ENCODE measurements around the gene LRRC45.

LRRC45 gene

GRCh38 chr17:82055023-82055964 is 32.2 kb downstream of the LRRC45 start:
- Histone ChIP-seq H3K27ac (ENCODE audit: low read depth, low read length) (no peak overlapping the region), H3K4me3 (ENCODE audit: low read depth, low read length) (no peak overlapping the region), H3K36me3 (ENCODE audit: insufficient read depth, low read length) (peaks cover 4% of the 10 kb centered on the region; the same call in 1 of the 2 replicates)

DNA sequence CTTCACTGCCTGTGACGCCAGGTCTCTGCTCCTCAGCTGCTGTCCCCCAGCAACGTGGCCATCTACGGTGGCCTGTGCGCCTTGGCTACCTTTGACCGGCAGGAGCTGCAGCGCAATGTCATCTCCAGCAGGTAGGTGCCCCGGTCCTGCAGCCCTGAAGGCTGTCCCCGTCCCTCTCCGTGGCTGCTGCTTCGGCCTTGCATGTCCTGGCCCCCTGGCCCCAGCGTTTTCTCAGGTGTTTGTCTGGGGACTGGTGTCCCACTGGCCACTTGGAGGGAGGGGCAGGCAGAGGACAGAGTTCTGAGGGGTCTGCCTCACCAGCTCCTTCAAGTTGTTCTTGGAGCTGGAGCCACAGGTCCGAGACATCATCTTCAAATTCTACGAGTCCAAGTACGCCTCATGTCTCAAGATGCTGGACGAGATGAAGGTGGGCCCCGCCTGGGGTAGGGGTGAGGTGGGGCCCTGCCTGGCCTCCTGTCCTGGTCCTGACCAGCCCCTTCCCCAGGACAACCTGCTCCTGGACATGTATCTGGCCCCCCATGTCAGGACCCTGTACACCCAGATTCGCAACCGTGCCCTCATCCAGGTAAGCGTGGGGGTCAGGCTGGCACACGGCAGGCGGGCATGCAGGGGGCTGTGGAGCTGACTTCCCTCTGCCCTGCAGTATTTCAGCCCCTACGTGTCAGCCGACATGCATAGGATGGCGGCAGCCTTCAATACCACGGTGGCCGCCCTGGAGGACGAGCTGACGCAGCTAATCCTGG is 33.0 kb downstream of the LRRC45 start:
- Histone ChIP-seq H3K36me3 (ENCODE audit: insufficient read depth, low read length) (peaks cover 4% of the 10 kb centered on the region; the same call in 1 of the 2 replicates), H3K79me2 (ENCODE audit: control insufficient read depth, insufficient read depth, low read length, unreplicated experiment) (peaks cover 21% of the 10 kb centered on the region), H2AFZ (ENCODE audit: low read length, unreplicated experiment) (no peak overlapping the region), H3K27ac (ENCODE audit: low read depth, low read length) (no peak overlapping the region), H3K4me3 (ENCODE audit: low read depth, low read length) (no peak overlapping the region), H3K27me3 (ENCODE audit: insufficient read depth, low read length) (no peaks in the 10 kb centered on the region), H3K4me1 (ENCODE audit: control insufficient read depth, insufficient read depth, low read length, unreplicated experiment) (peaks cover 6% of the 10 kb centered on the region)

More at GRCh38 chr17:82055023-82055964, 32.2 kb downstream of the LRRC45 start:
- peaks cover 21% of the 10 kb centered on the region for H3K79me2 ChIP-seq (ENCODE audit: control insufficient read depth, insufficient read depth, low read length, unreplicated experiment)
- H3K27me3 ChIP-seq (ENCODE audit: insufficient read depth, low read length) = no peaks in the 10 kb centered on the region
- H2AFZ ChIP-seq (ENCODE audit: low read length, unreplicated experiment) = no peak overlapping the region
- peaks cover 6% of the 10 kb centered on the region for H3K4me1 ChIP-seq (ENCODE audit: control insufficient read depth, insufficient read depth, low read length, unreplicated experiment)

- no peak overlapping the region for H2AFZ ChIP-seq (ENCODE audit: low read length, unreplicated experiment)
- H3K4me3 ChIP-seq (ENCODE audit: low read depth, low read length) = no peak overlapping the region
- peaks cover 6% of the 10 kb centered on the region for H3K4me1 ChIP-seq (ENCODE audit: control insufficient read depth, insufficient read depth, low read length, unreplicated experiment)
- peaks cover 4% of the 10 kb centered on the region; the same call in 1 of the 2 replicates for H3K36me3 ChIP-seq (ENCODE audit: insufficient read depth, low read length)
- peaks cover 19% of the 10 kb centered on the region for H3K79me2 ChIP-seq (ENCODE audit: control insufficient read depth, insufficient read depth, low read length, unreplicated experiment)
- H3K27me3 ChIP-seq (ENCODE audit: insufficient read depth, low read length) = no peaks in the 10 kb centered on the region
- no peak overlapping the region for H3K27ac ChIP-seq (ENCODE audit: low read depth, low read length)
Measured at GRCh38 chr17:82056729-82057621, 33.9 kb downstream of the LRRC45 start.

- Histone ChIP-seq H3K27ac (ENCODE audit: low read depth, low read length) (no peak overlapping the region), H2AFZ (ENCODE audit: low read length, unreplicated experiment) (no peak overlapping the region), H3K4me3 (ENCODE audit: low read depth, low read length) (no peak overlapping the region), H3K4me1 (ENCODE audit: control insufficient read depth, insufficient read depth, low read length, unreplicated experiment) (peaks cover under 1% of the 10 kb centered on the region), H3K79me2 (ENCODE audit: control insufficient read depth, insufficient read depth, low read length, unreplicated experiment) (peaks cover 5% of the 10 kb centered on the region), H3K36me3 (ENCODE audit: insufficient read depth, low read length) (peaks cover 4% of the 10 kb centered on the region; the same call in 1 of the 2 replicates), H3K27me3 (ENCODE audit: insufficient read depth, low read length) (no peaks in the 10 kb centered on the region)
Measured at GRCh38 chr17:82058230-82058854, 35.2 kb downstream of the LRRC45 start.

- Histone ChIP-seq H2AFZ (ENCODE audit: low read length, unreplicated experiment) (no peak overlapping the region), H3K4me1 (ENCODE audit: control insufficient read depth, insufficient read depth, low read length, unreplicated experiment) (no peaks in the 10 kb centered on the region), H3K27ac (ENCODE audit: low read depth, low read length) (no peak overlapping the region), H3K4me3 (ENCODE audit: low read depth, low read length) (no peak overlapping the region), H3K27me3 (ENCODE audit: insufficient read depth, low read length) (no peaks in the 10 kb centered on the region), H3K79me2 (ENCODE audit: control insufficient read depth, insufficient read depth, low read length, unreplicated experiment) (peaks cover 3% of the 10 kb centered on the region), H3K36me3 (ENCODE audit: insufficient read depth, low read length) (peaks cover 4% of the 10 kb centered on the region; the same call in 1 of the 2 replicates)
Measured at GRCh38 chr17:82058855-82059249, 35.7 kb downstream of the LRRC45 start.

DNA sequence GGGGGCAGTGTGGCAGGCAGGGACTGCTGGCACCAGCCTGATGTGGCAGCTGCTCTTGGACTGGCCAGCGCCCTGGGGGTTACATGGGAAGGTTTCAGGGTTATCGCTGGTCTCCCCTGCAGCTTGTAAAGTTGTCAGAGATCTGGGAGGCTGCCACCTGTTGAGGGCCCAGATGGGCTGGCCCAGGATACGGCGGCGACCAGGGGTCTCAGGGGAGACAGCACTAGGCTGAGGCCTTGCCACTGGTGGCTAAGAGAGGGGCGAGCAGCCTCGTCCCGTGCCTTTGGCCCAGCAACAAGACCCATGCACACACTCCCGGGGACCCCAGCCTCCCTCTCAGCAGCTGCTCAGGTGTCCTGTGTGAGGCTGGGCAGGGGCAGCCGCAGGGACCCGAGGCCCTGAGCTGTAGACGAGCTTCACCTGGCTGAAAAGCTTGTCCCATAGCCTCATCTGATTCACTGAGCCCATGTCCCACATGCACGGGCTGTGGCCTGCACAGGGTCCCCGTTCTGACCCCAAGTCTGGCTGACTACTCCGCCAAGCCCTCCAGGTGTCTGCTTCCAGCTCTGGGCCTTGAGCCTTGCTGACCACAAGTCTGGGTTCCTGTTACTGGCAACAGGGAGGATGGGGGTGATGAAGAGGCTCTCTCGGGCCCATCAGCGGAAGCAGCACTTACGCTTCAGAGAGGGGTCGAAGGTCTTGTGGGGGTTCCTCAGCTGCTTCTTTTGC is 36.3 kb downstream of the LRRC45 start:
- peaks cover 4% of the 10 kb centered on the region; the same call in 1 of the 2 replicates for H3K36me3 ChIP-seq (ENCODE audit: insufficient read depth, low read length)
- H3K27me3 ChIP-seq (ENCODE audit: insufficient read depth, low read length) = no peaks in the 10 kb centered on the region

GRCh38 chr17:82060001-82060380 is 36.9 kb downstream of the LRRC45 start:
- H3K27ac ChIP-seq (ENCODE audit: low read depth, low read length) = no peak overlapping the region
- peaks cover 4% of the 10 kb centered on the region; the same call in 1 of the 2 replicates for H3K36me3 ChIP-seq (ENCODE audit: insufficient read depth, low read length)
- no peak overlapping the region for H3K4me3 ChIP-seq (ENCODE audit: low read depth, low read length)
- no peak overlapping the region for H2AFZ ChIP-seq (ENCODE audit: low read length, unreplicated experiment)
- H3K4me1 ChIP-seq (ENCODE audit: control insufficient read depth, insufficient read depth, low read length, unreplicated experiment) = peaks cover 6% of the 10 kb centered on the region
- H3K27me3 ChIP-seq (ENCODE audit: insufficient read depth, low read length) = no peaks in the 10 kb centered on the region
- peaks cover 13% of the 10 kb centered on the region for H3K79me2 ChIP-seq (ENCODE audit: control insufficient read depth, insufficient read depth, low read length, unreplicated experiment)

More for the DNA sequence above, 36.3 kb downstream of the LRRC45 start:
- Histone ChIP-seq H2AFZ (ENCODE audit: low read length, unreplicated experiment) (no peak overlapping the region), H3K79me2 (ENCODE audit: control insufficient read depth, insufficient read depth, low read length, unreplicated experiment) (peaks cover 8% of the 10 kb centered on the region), H3K4me1 (ENCODE audit: control insufficient read depth, insufficient read depth, low read length, unreplicated experiment) (peaks cover 3% of the 10 kb centered on the region), H3K4me3 (ENCODE audit: low read depth, low read length) (no peak overlapping the region), H3K27ac (ENCODE audit: low read depth, low read length) (no peak overlapping the region)

GRCh38 chr17:82060614-82061013 is 37.5 kb downstream of the LRRC45 start:
- Histone ChIP-seq H3K27me3 (ENCODE audit: insufficient read depth, low read length) (no peaks in the 10 kb centered on the region), H3K79me2 (ENCODE audit: control insufficient read depth, insufficient read depth, low read length, unreplicated experiment) (peaks cover 16% of the 10 kb centered on the region), H3K36me3 (ENCODE audit: insufficient read depth, low read length) (peaks cover 4% of the 10 kb centered on the region; the same call in 1 of the 2 replicates), H3K27ac (ENCODE audit: low read depth, low read length) (no peak overlapping the region), H3K4me3 (ENCODE audit: low read depth, low read length) (no peak overlapping the region), H2AFZ (ENCODE audit: low read length, unreplicated experiment) (no peak overlapping the region), H3K4me1 (ENCODE audit: control insufficient read depth, insufficient read depth, low read length, unreplicated experiment) (peaks cover 6% of the 10 kb centered on the region)
